Measurements from ENCODE around the gene FBXO21. TPM values are rescaled to one million over a fixed set of nuclear protein-coding genes. Genes with fewer than 3 reads are reported as not detected.

FBXO21 gene
- total RNA-seq, 2 donors from 2014 or later, result 30.1 to 33.9 TPM

DNA sequence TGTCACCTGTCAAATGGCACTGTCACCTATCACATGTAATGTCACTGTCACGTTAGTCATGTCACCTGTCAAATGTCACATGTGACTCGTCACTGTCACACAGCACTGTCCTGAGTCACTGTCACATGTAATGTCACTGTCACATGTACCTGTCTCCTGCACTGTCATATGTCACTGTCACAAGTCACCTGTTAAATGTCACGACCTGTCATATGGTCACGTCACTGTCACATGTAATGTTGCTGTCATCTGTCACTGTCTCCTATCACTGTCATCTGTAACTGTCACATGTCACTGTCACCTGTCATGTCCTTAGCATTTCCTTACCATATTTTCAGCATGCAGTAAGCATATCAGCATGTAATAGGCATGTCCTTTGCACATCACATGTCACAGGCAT, 63.9 kb downstream of the FBXO21 start:
- no peaks in the 10 kb centered on the region for H3K9me3 Mint-ChIP-seq
- no peak for ATAC-seq (replicated peaks)
- H3K4me3 Mint-ChIP-seq, result no peak overlapping the region
- H3K27ac Mint-ChIP-seq, result no peak overlapping the region
- H3K36me3 Mint-ChIP-seq (ENCODE audit: low read depth), result no peaks in the 10 kb centered on the region
- H3K4me1 Mint-ChIP-seq, result peaks cover 6% of the 10 kb centered on the region
- H3K27me3 Mint-ChIP-seq, result no peaks in the 10 kb centered on the region

GRCh38 chr12:117125767-117126166, 64.5 kb downstream of the FBXO21 start:
- no peaks in the 10 kb centered on the region for H3K27me3 Mint-ChIP-seq

DNA sequence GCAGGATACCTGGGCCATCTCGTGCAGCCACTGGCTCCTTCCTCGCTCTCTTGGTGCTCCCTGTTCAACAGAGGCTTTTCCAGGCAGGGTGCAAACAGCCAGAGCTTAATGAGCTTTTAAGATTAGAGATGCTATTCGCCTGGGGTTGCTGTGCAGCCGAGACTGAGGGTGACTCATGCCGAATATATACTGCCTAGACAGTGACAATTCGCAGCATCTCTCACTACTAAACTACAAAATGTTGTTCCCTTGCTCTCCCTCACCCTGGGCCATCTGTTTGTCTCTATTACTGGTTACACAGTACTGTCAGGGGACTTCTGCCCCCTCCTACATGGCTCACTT, 65.0 kb downstream of the FBXO21 start:
- Mint-ChIP-seq H3K4me3 (no peak overlapping the region), H3K4me1 (peaks cover 6% of the 10 kb centered on the region), H3K27ac (no peak overlapping the region), H3K36me3 (ENCODE audit: low read depth) (no peaks in the 10 kb centered on the region), H3K9me3 (no peaks in the 10 kb centered on the region), H3K27me3 (no peaks in the 10 kb centered on the region)
- no peak for ATAC-seq (replicated peaks)

More at GRCh38 chr12:117125767-117126166, 64.5 kb downstream of the FBXO21 start:
- ATAC-seq (replicated peaks), result no peak
- no peak overlapping the region for H3K27ac Mint-ChIP-seq
- no peak overlapping the region for H3K4me3 Mint-ChIP-seq
- peaks cover 6% of the 10 kb centered on the region for H3K4me1 Mint-ChIP-seq
- H3K9me3 Mint-ChIP-seq, result no peaks in the 10 kb centered on the region
- no peaks in the 10 kb centered on the region for H3K36me3 Mint-ChIP-seq (ENCODE audit: low read depth)

- no peaks in the 10 kb centered on the region for H3K9me3 Mint-ChIP-seq
- no peaks in the 10 kb centered on the region for H3K27me3 Mint-ChIP-seq
- H3K36me3 Mint-ChIP-seq (ENCODE audit: low read depth), result no peaks in the 10 kb centered on the region
- no peak for ATAC-seq (replicated peaks)
- no peak overlapping the region for H3K4me3 Mint-ChIP-seq
- H3K27ac Mint-ChIP-seq, result no peak overlapping the region
- H3K4me1 Mint-ChIP-seq, result peaks cover 6% of the 10 kb centered on the region
Observed at GRCh38 chr12:117124421-117125271, 65.6 kb downstream of the FBXO21 start.

DNA sequence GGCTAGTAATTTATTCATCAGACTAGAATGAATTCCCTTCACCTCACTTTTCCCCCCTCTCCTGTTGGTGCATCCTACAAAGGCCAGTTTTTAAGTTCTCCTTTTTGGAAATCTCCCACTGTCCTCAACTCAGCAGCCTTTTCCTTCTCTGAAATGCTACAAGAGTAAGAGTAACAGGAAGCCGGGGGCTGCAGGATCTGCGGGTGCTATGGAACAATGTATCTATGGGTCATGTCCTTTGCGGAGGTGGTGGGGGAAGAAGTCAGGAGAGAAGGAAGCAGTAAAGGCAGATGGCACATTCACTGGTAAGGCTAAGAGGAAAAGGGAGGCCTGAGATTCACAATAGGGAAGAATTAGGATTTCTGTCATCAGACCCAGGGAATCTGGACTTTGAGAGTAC, 68.8 kb downstream of the FBXO21 start:
- no peak for ATAC-seq (replicated peaks)
- Mint-ChIP-seq H3K4me1 (no peaks in the 10 kb centered on the region), H3K27me3 (no peaks in the 10 kb centered on the region), H3K4me3 (no peak overlapping the region), H3K27ac (no peak overlapping the region), H3K36me3 (ENCODE audit: low read depth) (no peaks in the 10 kb centered on the region), H3K9me3 (no peaks in the 10 kb centered on the region)

DNA sequence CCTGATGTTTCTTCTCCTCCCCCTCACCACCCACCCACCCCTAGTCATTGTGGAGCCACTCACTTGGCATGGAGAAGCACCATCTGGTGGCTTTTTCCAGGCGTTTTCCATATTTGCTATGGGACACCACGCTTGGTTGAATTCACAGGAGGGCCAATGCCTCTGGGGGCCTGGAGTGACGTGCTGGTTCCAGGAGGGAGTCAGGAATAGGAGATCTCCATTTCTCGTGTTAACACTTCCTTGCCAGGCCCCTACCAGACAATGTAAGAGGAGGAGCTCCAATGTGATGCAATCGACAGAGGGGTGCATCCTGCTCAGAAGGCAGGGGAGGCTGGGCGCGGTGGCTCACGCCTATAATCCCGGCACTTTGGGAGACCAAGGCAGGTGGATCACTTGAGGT, 69.5 kb downstream of the FBXO21 start:
- H3K9me3 Mint-ChIP-seq, result no peaks in the 10 kb centered on the region
- H3K4me3 Mint-ChIP-seq, result no peak overlapping the region
- no peaks in the 10 kb centered on the region for H3K36me3 Mint-ChIP-seq (ENCODE audit: low read depth)

GRCh38 chr12:117119592-117120198, 70.6 kb downstream of the FBXO21 start:
- Mint-ChIP-seq H3K36me3 (ENCODE audit: low read depth) (no peaks in the 10 kb centered on the region), H3K4me3 (no peak overlapping the region), H3K27me3 (no peaks in the 10 kb centered on the region), H3K27ac (no peak overlapping the region), H3K4me1 (no peaks in the 10 kb centered on the region), H3K9me3 (no peaks in the 10 kb centered on the region)
- peak; percentile 60 for ATAC-seq (replicated peaks)

More for the DNA sequence above, 69.5 kb downstream of the FBXO21 start:
- no peak overlapping the region for H3K27ac Mint-ChIP-seq
- no peaks in the 10 kb centered on the region for H3K27me3 Mint-ChIP-seq
- H3K4me1 Mint-ChIP-seq, result no peaks in the 10 kb centered on the region
- no peak for ATAC-seq (replicated peaks)

GRCh38 chr12:117118838-117119591, 71.3 kb downstream of the FBXO21 start:
- Mint-ChIP-seq H3K4me3 (no peak overlapping the region), H3K9me3 (no peaks in the 10 kb centered on the region), H3K27ac (no peak overlapping the region), H3K4me1 (no peaks in the 10 kb centered on the region), H3K27me3 (no peaks in the 10 kb centered on the region), H3K36me3 (ENCODE audit: low read depth) (no peaks in the 10 kb centered on the region)
- no peak for ATAC-seq (replicated peaks)

- Mint-ChIP-seq H3K36me3 (ENCODE audit: low read depth) (no peaks in the 10 kb centered on the region), H3K27me3 (no peaks in the 10 kb centered on the region), H3K4me1 (no peaks in the 10 kb centered on the region), H3K27ac (no peak overlapping the region), H3K9me3 (no peaks in the 10 kb centered on the region), H3K4me3 (no peak overlapping the region)
- no peak for ATAC-seq (replicated peaks)
Observed at GRCh38 chr12:117114784-117115183, 75.5 kb downstream of the FBXO21 start.

GRCh38 chr12:117113231-117113630, 77.0 kb downstream of the FBXO21 start:
- no peak for ATAC-seq (replicated peaks)
- Mint-ChIP-seq H3K4me3 (no peak overlapping the region), H3K36me3 (ENCODE audit: low read depth) (no peaks in the 10 kb centered on the region), H3K27me3 (no peaks in the 10 kb centered on the region), H3K4me1 (no peaks in the 10 kb centered on the region), H3K27ac (no peak overlapping the region), H3K9me3 (no peaks in the 10 kb centered on the region)

- Mint-ChIP-seq H3K27ac (no peak overlapping the region), H3K4me1 (no peaks in the 10 kb centered on the region), H3K36me3 (ENCODE audit: low read depth) (no peaks in the 10 kb centered on the region), H3K27me3 (no peaks in the 10 kb centered on the region), H3K9me3 (no peaks in the 10 kb centered on the region), H3K4me3 (no peak overlapping the region)
- ATAC-seq (replicated peaks), result no peak
Observed at GRCh38 chr12:117111821-117112595, 78.3 kb downstream of the FBXO21 start.

DNA sequence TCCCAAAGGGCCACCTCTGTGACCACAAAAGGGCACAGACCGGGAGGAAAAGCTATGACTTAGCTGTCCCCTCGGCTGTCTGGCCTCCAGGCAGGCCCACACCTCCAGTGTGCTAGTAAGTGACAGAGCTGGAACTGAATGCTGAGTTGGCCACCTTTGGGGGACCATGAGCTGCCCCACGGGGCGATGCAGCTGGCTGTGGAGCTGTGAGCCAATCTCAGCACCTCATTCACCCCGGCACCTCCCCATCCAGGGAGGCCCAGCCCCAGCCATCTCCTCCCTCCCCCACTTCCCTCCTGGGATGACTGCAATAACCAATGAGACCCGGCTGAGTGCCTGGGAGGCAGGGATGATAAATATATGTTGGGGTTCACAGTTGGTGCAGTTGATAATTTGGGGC, 78.9 kb downstream of the FBXO21 start:
- no peaks in the 10 kb centered on the region for H3K36me3 Mint-ChIP-seq (ENCODE audit: low read depth)
- H3K27ac Mint-ChIP-seq, result no peak overlapping the region
- H3K4me1 Mint-ChIP-seq, result peaks cover under 1% of the 10 kb centered on the region
- H3K9me3 Mint-ChIP-seq, result no peaks in the 10 kb centered on the region
- no peaks in the 10 kb centered on the region for H3K27me3 Mint-ChIP-seq
- ATAC-seq (replicated peaks), result no peak
- H3K4me3 Mint-ChIP-seq, result no peak overlapping the region

DNA sequence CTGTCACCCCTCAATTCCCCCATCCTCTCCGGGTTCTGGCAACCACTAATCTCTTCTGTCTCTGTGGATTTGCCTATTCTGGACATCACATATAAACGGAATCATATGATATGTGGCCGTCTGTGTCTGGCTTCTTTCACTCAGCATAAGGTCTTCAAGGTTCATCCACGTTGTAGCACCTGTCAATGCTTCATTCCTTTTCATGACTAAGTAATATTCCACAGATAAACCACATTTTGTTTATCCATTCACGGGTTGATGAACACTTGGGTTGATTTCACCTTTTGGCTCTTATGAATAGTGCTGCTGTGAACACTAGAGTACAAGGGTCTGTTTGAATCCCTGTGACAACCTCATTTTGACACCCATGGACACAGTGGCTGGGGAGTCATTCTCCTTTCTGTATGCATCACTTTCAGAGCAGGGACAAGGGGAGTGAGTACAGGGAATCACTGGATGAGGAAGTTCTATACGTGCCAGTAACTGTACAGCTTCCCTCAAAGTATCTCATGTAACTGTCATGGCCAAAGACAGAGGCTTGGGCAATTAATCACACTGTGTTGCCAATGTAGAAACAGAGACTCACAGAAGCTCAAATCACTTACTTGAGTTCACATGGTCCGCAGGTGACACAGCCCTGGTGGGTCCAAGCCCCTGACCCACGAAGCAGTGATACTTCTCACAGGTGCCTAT, 80.2 kb downstream of the FBXO21 start:
- Mint-ChIP-seq H3K27me3 (no peaks in the 10 kb centered on the region), H3K36me3 (ENCODE audit: low read depth) (peaks cover 6% of the 10 kb centered on the region), H3K4me3 (no peak overlapping the region), H3K27ac (no peak overlapping the region), H3K4me1 (peaks cover 10% of the 10 kb centered on the region), H3K9me3 (no peaks in the 10 kb centered on the region)
- no peak for ATAC-seq (replicated peaks)

DNA sequence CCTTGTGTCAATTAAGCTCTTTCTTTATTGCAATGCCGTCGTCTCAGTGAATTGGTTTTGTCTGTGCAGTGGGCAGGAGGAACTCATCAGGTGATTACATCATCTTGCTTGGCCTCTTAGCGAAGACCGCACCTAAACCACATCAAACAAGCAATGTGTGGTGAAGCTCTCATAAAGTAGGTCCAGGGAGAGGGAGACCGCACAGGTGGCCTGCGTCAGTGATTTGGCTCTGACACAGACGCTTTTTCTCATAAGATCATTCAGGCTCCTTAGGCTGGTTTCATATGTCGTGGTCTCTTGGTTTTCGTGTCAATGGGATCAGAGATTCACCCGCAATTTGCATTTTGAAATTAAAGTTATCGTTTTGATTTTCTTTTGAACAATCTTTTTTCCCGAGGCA, 84.4 kb downstream of the FBXO21 start:
- no peaks in the 10 kb centered on the region for H3K9me3 Mint-ChIP-seq
- peaks cover 6% of the 10 kb centered on the region for H3K36me3 Mint-ChIP-seq (ENCODE audit: low read depth)
- ATAC-seq (replicated peaks), result peak; percentile 94
- peak overlapping the region; percentile 85 for H3K27ac Mint-ChIP-seq
- peaks cover 10% of the 10 kb centered on the region for H3K4me1 Mint-ChIP-seq
- peak overlapping the region; percentile 54 for H3K4me3 Mint-ChIP-seq
- no peaks in the 10 kb centered on the region for H3K27me3 Mint-ChIP-seq
